ENCODE data around the gene SYCP2L. TPM values are rescaled to one million over a fixed set of nuclear protein-coding genes. Genes with fewer than 3 reads are reported as not detected.

SYCP2L gene
- total and polyA plus RNA-seq, 2 of the 4 experiments (the other 2 are of a cell fraction), result 0.05 TPM; not detected in 1

DNA sequence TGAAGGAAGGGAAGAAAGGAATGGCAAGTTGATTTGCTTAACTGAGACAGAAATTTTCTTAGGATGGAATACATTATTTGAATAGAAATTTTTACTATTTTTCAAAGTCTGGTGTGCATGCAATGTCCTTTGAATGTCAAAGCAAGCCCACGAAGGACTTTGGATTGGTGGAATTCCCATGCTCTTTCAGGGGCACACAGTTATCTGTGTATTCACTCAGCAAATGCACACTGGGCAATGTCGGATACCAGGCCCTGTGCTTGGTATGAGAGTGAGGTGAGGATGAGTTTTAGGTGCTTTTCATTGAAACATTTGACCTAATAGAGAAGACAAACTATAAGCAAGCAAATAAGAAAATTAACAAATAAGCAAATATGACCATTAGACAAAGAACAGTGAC, 73.3 kb downstream of the SYCP2L start:
- dilution Hi-C loops (cut with HindIII; ENCODE audit: low sequenced_read_pairs, unreplicated experiment), result no loop called here
- WGBS, 2 experiments (ENCODE audit: extremely low coverage in 2 of 2, insufficient read length in 1 of 2), result no CpG with 5 or more reads among the region's 2 CpGs
- peaks cover 3% of the 10 kb centered on the region; the same call in 1 of the 2 replicates for H3K9me1 ChIP-seq (ENCODE audit: insufficient read depth, low read length)

More for the DNA sequence above, 73.3 kb downstream of the SYCP2L start:
- H3K9ac ChIP-seq (ENCODE audit: low read depth, low read length), result no peak overlapping the region
- peaks cover 6% of the 10 kb centered on the region for H3K4me1 ChIP-seq (ENCODE audit: control insufficient read depth, insufficient read depth, low read length)
- H2BK15ac ChIP-seq (ENCODE audit: low read depth, low read length), result no peak overlapping the region
- no peak overlapping the region for H3K4me2 ChIP-seq (ENCODE audit: low read depth, low read length)
- H3K9me3 ChIP-seq (ENCODE audit: control insufficient read depth, insufficient read depth, low read length), result no peaks in the 10 kb centered on the region
- H2AFZ ChIP-seq (replicated peaks; ENCODE audit: low read length, poor library complexity), result no peak overlapping the region
- H4K8ac ChIP-seq (ENCODE audit: low read depth in 2 of 2, low read length in 2 of 2), result no peak overlapping the region
- no peak overlapping the region for H3K56ac ChIP-seq (ENCODE audit: extremely low read depth, insufficient read depth, low read length)
- H2AK9ac ChIP-seq (replicated peaks; ENCODE audit: low read depth, low read length, poor library complexity), result no peak overlapping the region
- peak overlapping the region; percentile 54; the same call in 1 of the 2 replicates for H2AK5ac ChIP-seq (ENCODE audit: low read depth, low read length)
- H3K4ac ChIP-seq (ENCODE audit: low read depth, low read length), result peak overlapping the region; percentile 31; the same call in 1 of the 2 replicates
- no peak overlapping the region for H3K18ac ChIP-seq (ENCODE audit: low read depth, low read length)
- no peaks in the 10 kb centered on the region for H3K36me3 ChIP-seq (ENCODE audit: control insufficient read depth, insufficient read depth, low read length)
- no peak overlapping the region for H4K5ac ChIP-seq (ENCODE audit: low read depth, low read length)
- no peak overlapping the region for H4K91ac ChIP-seq (ENCODE audit: insufficient read depth, low read depth, low read length)
- no TSS peak for BruUV-seq (replicated peaks)
- H3K79me1 ChIP-seq (ENCODE audit: low read depth in 1 of 2, low read length in 2 of 2), result no peaks in the 10 kb centered on the region
- CTCF ChIA-PET, result interaction anchor here (1.6 kb wide), 1 partner anchor 79 kb away, joined by 3 read pairs; no protein-coding TSS in a partner anchor
- H2BK20ac ChIP-seq (ENCODE audit: low read depth, low read length), result peak overlapping the region; percentile 39; the same call in 1 of the 2 replicates
- POLR2A ChIA-PET (ENCODE audit: unreplicated experiment), result no interaction called here
- no peak overlapping the region for H3K14ac ChIP-seq (replicated peaks; ENCODE audit: low read depth, low read length)
- DNase-seq, result no peak
- intact Hi-C loops (cut with micrococcal nuclease), result loop anchor here (5.0 kb wide), 1 partner anchor 42 kb away; no protein-coding TSS in a partner anchor
- no peak overlapping the region for H3K23ac ChIP-seq (ENCODE audit: low read depth, low read length)
- no peak overlapping the region for H2BK120ac ChIP-seq (ENCODE audit: low read depth, low read length)
- no peak for ATAC-seq (ENCODE audit: low read depth)
- H2BK5ac ChIP-seq (ENCODE audit: low read depth, low read length, poor library complexity, severe bottlenecking), result no peak overlapping the region
- H3K27me3 ChIP-seq (ENCODE audit: control insufficient read depth, insufficient read depth, low read length), result no peaks in the 10 kb centered on the region
- no peaks in the 10 kb centered on the region for H4K20me1 ChIP-seq (ENCODE audit: insufficient read depth, low read length)
- in situ Hi-C loops (cut with MboI; ENCODE audit: low sequenced_read_pairs), result no loop called here
- no peak overlapping the region for H3K4me3 ChIP-seq (ENCODE audit: insufficient read depth, low read depth, low read length)
- no peak overlapping the region for H3K27ac ChIP-seq (ENCODE audit: insufficient read depth, low read length)
- TF ChIP-seq CEBPB (IDR thresholded peaks at IDR 0.05; ENCODE audit: low read depth, low read length) (no peak), SMC3 (IDR thresholded peaks at IDR 0.05; ENCODE audit: low read depth, low read length) (no peak), BHLHE40 (IDR thresholded peaks at IDR 0.05; ENCODE audit: low read depth, low read length) (no peak), FOS (IDR thresholded peaks at IDR 0.05; ENCODE audit: low read depth, low read length) (no peak), MAZ (IDR thresholded peaks at IDR 0.05; ENCODE audit: borderline replicate concordance, low read depth, low read length) (no peak), CHD1 (IDR thresholded peaks at IDR 0.05; ENCODE audit: low read depth, low read length) (no peak), POLR2A (IDR thresholded peaks at IDR 0.05; ENCODE audit: low read depth, low read length) (no peak), MXI1 (IDR thresholded peaks at IDR 0.05; ENCODE audit: borderline replicate concordance, low read depth, low read length) (no peak), NFE2L2 (IDR thresholded peaks at IDR 0.05; ENCODE audit: low read depth, low read length) (no peak), RCOR1 (IDR thresholded peaks at IDR 0.05; ENCODE audit: insufficient replicate concordance, low read length) (no peak), MAFK (IDR thresholded peaks at IDR 0.05; ENCODE audit: low read depth, low read length) (no peak), RAD21 (IDR thresholded peaks at IDR 0.05; ENCODE audit: low read length) (no peak), RFX5 (IDR thresholded peaks at IDR 0.05; ENCODE audit: low read depth, low read length) (no peak)
- TF ChIP-seq, protein P1, sequence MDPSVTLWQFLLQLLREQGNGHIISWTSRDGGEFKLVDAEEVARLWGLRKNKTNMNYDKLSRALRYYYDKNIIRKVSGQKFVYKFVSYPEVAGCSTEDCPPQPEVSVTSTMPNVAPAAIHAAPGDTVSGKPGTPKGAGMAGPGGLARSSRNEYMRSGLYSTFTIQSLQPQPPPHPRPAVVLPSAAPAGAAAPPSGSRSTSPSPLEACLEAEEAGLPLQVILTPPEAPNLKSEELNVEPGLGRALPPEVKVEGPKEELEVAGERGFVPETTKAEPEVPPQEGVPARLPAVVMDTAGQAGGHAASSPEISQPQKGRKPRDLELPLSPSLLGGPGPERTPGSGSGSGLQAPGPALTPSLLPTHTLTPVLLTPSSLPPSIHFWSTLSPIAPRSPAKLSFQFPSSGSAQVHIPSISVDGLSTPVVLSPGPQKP (IDR thresholded peaks at IDR 0.05; ENCODE audit: borderline replicate concordance, low read depth, low read length), result no peak
- TF ChIP-seq, protein P2, sequence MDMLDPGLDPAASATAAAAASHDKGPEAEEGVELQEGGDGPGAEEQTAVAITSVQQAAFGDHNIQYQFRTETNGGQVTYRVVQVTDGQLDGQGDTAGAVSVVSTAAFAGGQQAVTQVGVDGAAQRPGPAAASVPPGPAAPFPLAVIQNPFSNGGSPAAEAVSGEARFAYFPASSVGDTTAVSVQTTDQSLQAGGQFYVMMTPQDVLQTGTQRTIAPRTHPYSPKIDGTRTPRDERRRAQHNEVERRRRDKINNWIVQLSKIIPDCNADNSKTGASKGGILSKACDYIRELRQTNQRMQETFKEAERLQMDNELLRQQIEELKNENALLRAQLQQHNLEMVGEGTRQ (IDR thresholded peaks at IDR 0.05; ENCODE audit: low read depth, low read length), result no peak
- TF ChIP-seq, protein P3, sequence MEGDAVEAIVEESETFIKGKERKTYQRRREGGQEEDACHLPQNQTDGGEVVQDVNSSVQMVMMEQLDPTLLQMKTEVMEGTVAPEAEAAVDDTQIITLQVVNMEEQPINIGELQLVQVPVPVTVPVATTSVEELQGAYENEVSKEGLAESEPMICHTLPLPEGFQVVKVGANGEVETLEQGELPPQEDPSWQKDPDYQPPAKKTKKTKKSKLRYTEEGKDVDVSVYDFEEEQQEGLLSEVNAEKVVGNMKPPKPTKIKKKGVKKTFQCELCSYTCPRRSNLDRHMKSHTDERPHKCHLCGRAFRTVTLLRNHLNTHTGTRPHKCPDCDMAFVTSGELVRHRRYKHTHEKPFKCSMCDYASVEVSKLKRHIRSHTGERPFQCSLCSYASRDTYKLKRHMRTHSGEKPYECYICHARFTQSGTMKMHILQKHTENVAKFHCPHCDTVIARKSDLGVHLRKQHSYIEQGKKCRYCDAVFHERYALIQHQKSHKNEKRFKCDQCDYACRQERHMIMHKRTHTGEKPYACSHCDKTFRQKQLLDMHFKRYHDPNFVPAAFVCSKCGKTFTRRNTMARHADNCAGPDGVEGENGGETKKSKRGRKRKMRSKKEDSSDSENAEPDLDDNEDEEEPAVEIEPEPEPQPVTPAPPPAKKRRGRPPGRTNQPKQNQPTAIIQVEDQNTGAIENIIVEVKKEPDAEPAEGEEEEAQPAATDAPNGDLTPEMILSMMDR (conservative IDR thresholded peaks at IDR 0.05; ENCODE audit: low read depth, low read length), result no peak

Data from IMR-90 (cell line).